ENCODE results near the gene SPATA3.

SPATA3 gene

GRCh38 chr2:231050018-231050901 lies 54.3 kb downstream of the SPATA3 start:
- DNase-seq (ENCODE audit: low spot score): no peak

- no peak for DNase-seq (ENCODE audit: low spot score)
Observed at GRCh38 chr2:231051116-231051515, 55.2 kb downstream of the SPATA3 start.

GRCh38 chr2:231052494-231053451 lies 56.9 kb downstream of the SPATA3 start:
- peak; percentile 67 for DNase-seq (ENCODE audit: low spot score)

- no peak for DNase-seq (ENCODE audit: low spot score)
Observed at GRCh38 chr2:231053846-231054245, 57.9 kb downstream of the SPATA3 start.

GRCh38 chr2:231056453-231057416 lies 60.8 kb downstream of the SPATA3 start, which contains the start of gene PSMD1:
PSMD1 (plus strand) TSS chr2:231056867; CDS start chr2:231057026, 159 bp downstream.
- DNase-seq (ENCODE audit: low spot score): peak; percentile 94

- no peak for DNase-seq (ENCODE audit: low spot score)
Observed at GRCh38 chr2:231057590-231057989, 61.7 kb downstream of the SPATA3 start.

Data from COLO829 (cell line).